Upper lobe of left lung (tissue), 6 donors: ENCODE measurements around the gene PWWP2B. TPM values are rescaled to one million over a fixed set of nuclear protein-coding genes. Genes with fewer than 3 reads are reported as not detected.

Experiments used
- ATAC-seq, 2 donors: fragments of 200-7000 bp; cut with Tn5 transposase; one replicate each; pipeline ENCODE4 v1.9.1; 2022; ENCODE audit warnings: mild to moderate bottlenecking in 2 of 2, moderate library complexity in 2 of 2; ENCODE audit not compliant: low FRiP score in 2 of 2
- DNase-seq, 2 donors: peaks; one replicate each; pipeline ENCODE4 v3.0.0-alpha.2; 2019 to 2020
- H3K27ac ChIP-seq, 4 donors: fragments of 200-600 bp; sonication (generic); one replicate each; pipeline ENCODE4 v1.5.1; 2016 to 2019
- H3K27me3 ChIP-seq, 4 donors: fragments of 200-600 bp; sonication (generic); one replicate each; pipeline ENCODE4 v1.5.1; 2017 to 2019
- H3K36me3 ChIP-seq, 4 donors: fragments of 200-600 bp; sonication (generic); one replicate each; pipeline ENCODE4 v1.5.1; 2016 to 2019
- H3K4me1 ChIP-seq, 4 donors: fragments of 200-600 bp; sonication (generic); one replicate each; pipeline ENCODE4 v1.5.1; 2018 to 2019
- H3K4me3 ChIP-seq, 4 donors: fragments of 200-600 bp; sonication (generic); one replicate each; pipeline ENCODE4 v1.5.1; 2017 to 2019; ENCODE audit warnings: mild to moderate bottlenecking in 2 of 4, moderate library complexity in 1 of 4
- H3K9me3 ChIP-seq, 4 donors: fragments of 200-600 bp; sonication (generic); one replicate each; pipeline ENCODE4 v1.5.1; 2018 to 2019
- CTCF ChIP-seq, 6 experiments: fragments of 450-650 bp in 4 of 6; fragments of 200-600 bp in 2 of 6; sonication (generic) in 2 of 6; IDR thresholded peaks; one replicate each; pipeline ENCODE4 v1.5.1; 2016 to 2019; ENCODE audit warnings: antibody characterized with exemption in 6 of 6
- EP300 ChIP-seq, 4 donors: sonication (generic); formaldehyde crosslinking; IDR thresholded peaks; one replicate each; pipeline ENCODE4 v1.5.1; 2017; ENCODE audit warnings: antibody characterized with exemption in 4 of 4, control low read depth in 2 of 4
- POLR2A ChIP-seq, 4 donors: fragments of 450-650 bp; IDR thresholded peaks; one replicate each; pipeline ENCODE4 v1.5.1; 2016 to 2017; ENCODE audit warnings: antibody characterized with exemption in 4 of 4, mild to moderate bottlenecking in 2 of 4
- POLR2AphosphoS5 ChIP-seq, 2 donors: sonication (generic); formaldehyde crosslinking; IDR thresholded peaks; one replicate each; pipeline ENCODE4 v1.5.1; 2017; ENCODE audit warnings: antibody characterized with exemption in 2 of 2
- WGBS, 2 donors: methylation state at CpG; one replicate each; pipeline ENCODE4 v1.1.5; 2017 to 2018; 5-methylcytosine and 5-hydroxymethylcytosine counted together
- total RNA-seq, 6 donors: library from RNA; depleted of rRNA in 4 of 6; stranded (reverse); fragments of >200 nt in 4 of 6; gene quantifications; one replicate each; pipeline versions ENCODE4 v1.1.0 to v1.2.1, GENCODE V29; 2016 to 2021
- donor health status: DM: no; HTN: no; CAD: no; lungs with moderate emphysema.
- donor health status: DM: no; HTN: yes; CAD: no; lungs with severe emphysema.

PWWP2B gene
- total RNA-seq, 6 donors from 2014 or later, result 20.2 to 54.4 (median 32.9) TPM

GRCh38 chr10:132430231-132430743 is 33.3 kb downstream of the PWWP2B start:
- Histone ChIP-seq H3K27ac (no peak overlapping the region), H3K27me3 (no peaks in the 10 kb centered on the region), H3K9me3 (no peaks in the 10 kb centered on the region), H3K36me3 (peaks cover 0 to 10% (median 0%) of the 10 kb centered on the region in 4 donors), H3K4me3 (no peak overlapping the region), H3K4me1 (peaks cover 9 to 18% (median 16%) of the 10 kb centered on the region in 4 donors)
- no peak for DNase-seq
- WGBS, 2 donors, result 84 to 91% methylated on average over 5 to 8 of the region's 8 CpGs
- TF ChIP-seq POLR2A (IDR thresholded peaks at IDR 0.05) (no peak), POLR2AphosphoS5 (IDR thresholded peaks at IDR 0.05) (no peak), EP300 (IDR thresholded peaks at IDR 0.05) (no peak), CTCF (IDR thresholded peaks at IDR 0.05) (no peak)
- ATAC-seq, result no peak

- no peak for ATAC-seq
Measured at GRCh38 chr10:132430861-132431271, 33.9 kb downstream of the PWWP2B start.

GRCh38 chr10:132431537-132432175 is 34.7 kb downstream of the PWWP2B start:
- DNase-seq (no peak), ATAC-seq (no peak)
- Histone ChIP-seq H3K4me1 (peaks cover 9 to 18% (median 16%) of the 10 kb centered on the region in 4 donors), H3K27ac (no peak overlapping the region), H3K9me3 (no peaks in the 10 kb centered on the region), H3K4me3 (no peak overlapping the region), H3K27me3 (no peaks in the 10 kb centered on the region), H3K36me3 (peaks cover 0 to 10% (median 0%) of the 10 kb centered on the region in 4 donors)
- 96% methylated on average over 10 to 12 of the region's 12 CpGs for WGBS, 2 donors
- no peak for TF ChIP-seq EP300 (IDR thresholded peaks at IDR 0.05)

More at GRCh38 chr10:132430861-132431271, 33.9 kb downstream of the PWWP2B start:
- Histone ChIP-seq H3K27ac (no peak overlapping the region), H3K9me3 (no peaks in the 10 kb centered on the region), H3K4me3 (no peak overlapping the region), H3K27me3 (no peaks in the 10 kb centered on the region), H3K36me3 (peaks cover 0 to 10% (median 0%) of the 10 kb centered on the region in 4 donors), H3K4me1 (peaks cover 9 to 18% (median 16%) of the 10 kb centered on the region in 4 donors)
- 88 to 89% methylated on average over 4 to 8 of the region's 8 CpGs for WGBS, 2 donors
- TF ChIP-seq POLR2AphosphoS5 (IDR thresholded peaks at IDR 0.05) (no peak), EP300 (IDR thresholded peaks at IDR 0.05) (no peak), POLR2A (IDR thresholded peaks at IDR 0.05) (no peak), CTCF (IDR thresholded peaks at IDR 0.05) (no peak)
- peak in 1 of 2 donors; percentile 65 for DNase-seq

- Histone ChIP-seq H3K4me3 (no peak overlapping the region), H3K9me3 (no peaks in the 10 kb centered on the region), H3K27ac (no peak overlapping the region), H3K27me3 (no peaks in the 10 kb centered on the region), H3K36me3 (peaks cover 0 to 10% (median 0%) of the 10 kb centered on the region in 4 donors), H3K4me1 (peaks cover 9 to 18% (median 16%) of the 10 kb centered on the region in 4 donors)
- 89 to 92% methylated on average over 8 to 9 of the region's 12 CpGs for WGBS, 2 donors
- peak in 1 of 2 donors; percentile 70 for DNase-seq
- TF ChIP-seq POLR2AphosphoS5 (IDR thresholded peaks at IDR 0.05) (no peak), POLR2A (IDR thresholded peaks at IDR 0.05) (no peak), EP300 (IDR thresholded peaks at IDR 0.05) (no peak), CTCF (IDR thresholded peaks at IDR 0.05) (no peak)
- ATAC-seq, result no peak
Measured at GRCh38 chr10:132432176-132432540, 35.2 kb downstream of the PWWP2B start.

- 95 to 96% methylated on average over 7 to 21 of the region's 21 CpGs for whole genome bisulfite sequencing, 2 donors
- Histone ChIP-seq H3K4me3 (no peak overlapping the region), H3K27me3 (no peaks in the 10 kb centered on the region), H3K27ac (peak overlapping the region in 1 of 4 donors; percentile 21), H3K4me1 (peaks cover 9 to 21% (median 16%) of the 10 kb centered on the region in 4 donors), H3K9me3 (no peaks in the 10 kb centered on the region), H3K36me3 (no peaks in the 10 kb centered on the region)
- DNase-seq, result peak in 1 of 2 donors; percentile 58
- ATAC-seq, result no peak
- TF ChIP-seq POLR2AphosphoS5 (IDR thresholded peaks at IDR 0.05), result no peak
- TF ChIP-seq EP300 (IDR thresholded peaks at IDR 0.05), result no peak
- no peak for TF ChIP-seq CTCF (IDR thresholded peaks at IDR 0.05)
- no peak for TF ChIP-seq POLR2A (IDR thresholded peaks at IDR 0.05)
Measured at GRCh38 chr10:132433671-132434340, 36.8 kb downstream of the PWWP2B start.
